HG02763 (cell line): ENCODE measurements around the gene KIAA1958.

Experiments
- ATAC-seq: cut with Tn5 transposase; IDR thresholded peaks from one replicate; pipeline ENCODE4 v1.9.1; 2021; ENCODE audit warnings: mild to moderate bottlenecking, moderate library complexity; ENCODE audit not compliant: unreplicated experiment

Gene KIAA1958, protein sequence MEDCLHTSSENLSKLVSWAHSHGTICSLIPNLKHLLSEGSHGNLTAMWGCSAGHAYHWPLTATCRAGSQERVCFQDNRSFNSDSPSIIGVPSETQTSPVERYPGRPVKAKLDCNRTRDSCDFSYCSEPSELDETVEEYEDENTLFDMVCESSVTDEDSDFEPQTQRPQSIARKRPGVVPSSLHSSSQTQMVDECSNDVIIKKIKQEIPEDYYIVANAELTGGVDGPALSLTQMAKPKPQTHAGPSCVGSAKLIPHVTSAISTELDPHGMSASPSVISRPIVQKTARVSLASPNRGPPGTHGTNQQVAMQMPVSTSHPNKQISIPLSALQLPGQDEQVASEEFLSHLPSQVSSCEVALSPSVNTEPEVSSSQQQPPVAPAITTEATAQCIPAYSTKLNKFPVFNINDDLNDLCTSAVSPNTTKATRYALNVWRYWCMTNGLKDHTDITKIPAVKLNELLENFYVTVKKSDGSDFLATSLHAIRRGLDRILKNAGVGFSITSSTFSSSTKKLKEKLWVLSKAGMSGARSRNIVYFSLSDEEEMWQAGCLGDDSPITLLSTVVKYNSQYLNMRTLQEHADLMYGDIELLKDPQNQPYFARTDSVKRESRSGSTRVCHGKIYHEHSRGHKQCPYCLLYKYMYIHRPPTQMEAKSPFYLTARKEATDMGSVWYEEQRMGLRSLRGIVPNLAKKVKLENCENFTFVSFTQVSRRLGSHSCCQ

DNA sequence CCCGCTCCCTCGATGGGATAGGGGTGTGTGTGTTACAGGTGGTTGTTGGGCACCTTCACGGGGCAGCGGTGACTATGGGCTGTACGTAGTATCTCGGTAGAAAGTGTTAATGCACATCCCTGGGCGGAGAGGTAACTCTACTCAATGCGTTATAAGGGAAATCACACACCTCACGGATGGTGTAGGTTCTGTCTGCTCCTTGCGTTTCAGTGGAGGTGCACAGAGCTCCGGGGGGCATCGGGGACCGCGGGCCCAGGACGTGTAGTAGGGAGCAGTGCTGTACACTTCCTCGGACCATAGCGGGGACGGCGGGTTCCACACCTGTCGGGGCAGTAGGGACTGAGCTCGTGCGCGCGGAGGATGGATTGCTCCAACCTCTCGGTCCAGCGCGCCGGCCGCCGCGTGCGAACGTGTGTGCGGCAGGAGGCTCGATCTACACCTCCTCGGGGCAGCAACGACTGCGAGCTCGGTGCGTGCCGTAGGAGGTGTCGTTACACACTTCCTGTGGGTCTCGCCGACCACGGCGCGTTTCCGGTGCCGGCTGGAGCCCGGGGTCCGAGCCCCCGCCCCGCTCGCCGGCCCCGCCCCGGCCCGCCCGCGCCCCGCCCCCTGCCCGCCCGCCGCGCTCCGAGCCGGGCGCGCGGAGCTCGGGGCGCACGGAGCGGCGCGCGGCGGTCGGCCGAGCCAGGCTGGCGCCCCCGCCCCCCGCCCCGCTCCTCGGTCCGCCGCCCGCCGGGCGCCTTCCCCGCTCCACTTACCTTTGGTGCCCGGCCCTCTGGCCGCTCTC is at the start of gene KIAA1958:
Gene KIAA1958 (plus strand): TSS at position 607 of the 787 bp plus-strand sequence. CDS start 87,254 bp downstream, outside the sequence.
- ATAC-seq = peak; percentile 92

DNA sequence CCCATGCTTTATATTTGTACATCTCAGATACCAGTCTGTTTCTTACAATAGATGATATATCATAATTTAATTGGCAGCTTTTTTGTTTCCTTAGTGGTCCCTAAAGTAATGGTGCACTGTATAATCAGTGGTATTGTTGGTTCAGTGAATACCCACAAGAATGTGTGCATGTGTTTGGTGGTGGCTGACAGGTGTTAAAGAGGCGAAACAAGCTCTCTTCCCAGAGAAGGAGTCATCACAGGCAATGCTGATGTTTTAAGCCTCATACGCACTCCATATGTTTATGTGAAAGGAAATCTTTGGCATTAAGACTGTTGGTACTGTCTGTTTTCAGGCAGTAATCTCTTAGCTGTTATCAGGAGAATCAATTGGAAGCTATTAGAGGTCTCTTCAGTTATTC is 49.2 kb upstream of the KIAA1958 start:
- no peak for ATAC-seq

DNA sequence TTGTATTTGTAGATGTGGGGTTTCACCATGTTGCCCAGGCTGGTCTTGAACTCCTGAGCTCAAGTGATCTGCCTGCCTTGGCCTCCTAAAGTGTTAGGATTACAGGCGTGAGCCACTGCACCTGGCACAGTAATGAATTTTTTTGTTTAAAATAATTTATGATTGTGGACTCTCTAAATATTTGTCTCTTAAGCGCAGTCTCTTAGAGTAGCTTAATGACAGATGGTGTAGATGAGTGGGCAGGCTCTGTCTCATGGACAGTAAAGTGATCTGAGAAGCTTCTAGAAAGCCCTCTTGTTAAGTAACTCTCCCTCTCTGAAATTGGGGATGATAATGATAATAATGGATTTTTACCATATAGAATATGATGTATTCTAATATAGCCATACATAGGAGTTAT is 47.5 kb upstream of the KIAA1958 start:
- no peak for ATAC-seq

DNA sequence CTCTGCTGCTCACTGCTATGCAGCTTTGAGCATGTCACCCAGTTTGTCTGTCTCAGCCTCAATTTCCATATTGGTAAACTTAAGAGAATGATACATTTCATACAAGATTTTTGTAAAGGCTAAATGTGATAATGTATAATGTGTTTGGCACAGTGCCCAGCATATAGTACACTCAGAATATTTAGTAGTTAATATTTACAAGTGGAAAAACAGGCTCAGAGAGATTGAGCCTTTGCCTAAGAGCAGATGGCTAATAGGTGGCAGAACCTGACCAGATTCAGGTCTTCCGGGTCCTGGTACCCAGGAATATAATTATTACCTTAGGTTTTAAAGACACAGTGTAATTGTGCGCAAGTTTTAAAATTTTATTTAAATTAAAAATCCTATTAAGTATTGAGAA is 46.8 kb upstream of the KIAA1958 start:
- no peak for ATAC-seq

DNA sequence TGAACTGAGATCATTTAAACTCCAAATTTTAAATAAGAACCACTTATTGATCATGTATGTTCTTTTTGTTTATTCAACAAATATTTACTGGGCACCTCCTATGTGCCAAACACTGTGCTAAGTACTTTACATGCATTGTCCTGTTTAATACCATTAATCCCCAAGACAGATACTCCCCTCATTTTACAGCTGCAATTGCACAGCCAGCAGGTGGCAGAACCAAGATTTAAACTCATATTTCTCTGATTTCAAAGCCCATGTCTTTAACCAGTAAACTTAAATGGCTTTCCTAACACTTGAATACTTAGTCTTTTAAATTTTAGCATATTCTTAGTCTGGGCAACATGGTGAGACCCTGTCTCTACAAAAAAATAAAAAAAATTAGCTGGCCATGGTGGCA is 43.4 kb upstream of the KIAA1958 start:
- ATAC-seq = no peak

DNA sequence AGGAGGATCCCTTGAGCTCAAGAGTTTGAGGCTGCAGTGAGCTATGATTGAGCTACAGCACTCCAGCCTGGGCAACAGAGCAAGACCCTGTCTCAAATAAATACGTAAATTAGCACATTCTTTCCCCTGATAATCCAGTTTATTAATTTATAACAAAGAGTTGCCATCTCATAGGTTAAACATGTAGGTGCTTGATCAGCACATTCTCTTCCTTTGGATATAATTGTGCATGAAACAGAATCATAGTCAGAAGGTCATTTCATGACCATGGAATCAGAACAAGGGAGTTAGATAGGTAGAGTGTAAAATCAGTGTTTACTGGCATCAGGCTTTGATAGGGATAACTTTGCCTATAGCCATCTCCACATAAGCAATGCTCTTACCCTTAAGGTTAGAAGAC is 43.0 kb upstream of the KIAA1958 start:
- no peak for ATAC-seq

DNA sequence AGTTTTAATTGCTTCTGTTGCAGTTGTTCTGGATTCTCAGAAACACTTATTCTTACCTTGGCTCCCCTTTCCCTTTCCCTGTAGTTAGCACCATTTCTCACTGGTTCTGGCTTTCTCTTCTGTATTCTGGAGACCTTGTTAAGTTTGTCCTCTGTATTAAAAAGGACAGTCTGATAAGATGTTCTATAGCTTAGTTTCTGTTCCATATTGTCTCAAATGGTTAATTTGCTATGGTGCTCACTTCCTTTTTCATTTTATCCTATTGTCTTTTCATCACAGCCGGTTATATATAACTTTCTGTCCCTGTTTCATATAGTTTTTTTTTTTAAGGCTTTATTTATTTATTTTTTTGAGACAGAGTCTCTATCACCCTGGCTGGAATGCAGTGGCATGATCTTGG is 41.4 kb upstream of the KIAA1958 start:
- ATAC-seq = no peak

DNA sequence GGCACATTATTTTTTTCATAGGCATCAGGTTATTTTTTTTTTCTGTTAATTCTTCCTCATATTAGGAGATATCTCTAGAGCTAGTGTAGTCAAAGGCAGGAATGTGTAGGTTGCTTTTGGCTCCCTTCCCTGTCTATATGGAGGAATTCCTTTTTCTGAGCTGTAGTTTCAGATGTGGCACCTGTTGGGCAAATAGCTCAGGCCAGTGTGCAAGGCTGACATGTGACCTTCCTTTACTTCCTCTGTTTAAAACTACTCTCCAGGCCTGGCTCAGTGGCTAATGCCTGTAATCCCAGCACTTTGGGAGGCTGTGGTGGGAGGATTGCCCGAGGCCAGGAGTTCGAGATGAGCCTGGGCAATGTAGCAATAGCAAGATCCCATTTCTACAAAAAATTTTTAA is 40.5 kb upstream of the KIAA1958 start:
- ATAC-seq = no peak

DNA sequence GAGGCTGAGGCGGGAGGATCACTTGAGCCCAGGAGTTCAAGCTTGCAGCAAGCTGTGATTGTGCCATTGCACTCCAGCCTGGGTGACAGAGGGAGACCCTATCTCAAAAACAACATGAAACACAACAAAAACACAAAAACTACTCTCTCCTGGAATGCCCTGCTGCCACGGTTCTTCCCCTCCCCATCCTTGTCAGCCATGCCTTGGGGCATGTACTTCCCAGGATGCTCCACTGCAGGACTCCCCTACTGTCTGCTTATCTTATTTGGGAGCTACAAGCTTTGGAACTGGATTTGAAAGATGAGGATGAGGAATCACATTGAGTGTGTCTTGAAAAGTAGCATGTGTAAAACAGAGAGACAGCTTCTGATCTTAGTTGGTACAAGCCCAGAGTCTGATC is 40.1 kb upstream of the KIAA1958 start:
- no peak for ATAC-seq

DNA sequence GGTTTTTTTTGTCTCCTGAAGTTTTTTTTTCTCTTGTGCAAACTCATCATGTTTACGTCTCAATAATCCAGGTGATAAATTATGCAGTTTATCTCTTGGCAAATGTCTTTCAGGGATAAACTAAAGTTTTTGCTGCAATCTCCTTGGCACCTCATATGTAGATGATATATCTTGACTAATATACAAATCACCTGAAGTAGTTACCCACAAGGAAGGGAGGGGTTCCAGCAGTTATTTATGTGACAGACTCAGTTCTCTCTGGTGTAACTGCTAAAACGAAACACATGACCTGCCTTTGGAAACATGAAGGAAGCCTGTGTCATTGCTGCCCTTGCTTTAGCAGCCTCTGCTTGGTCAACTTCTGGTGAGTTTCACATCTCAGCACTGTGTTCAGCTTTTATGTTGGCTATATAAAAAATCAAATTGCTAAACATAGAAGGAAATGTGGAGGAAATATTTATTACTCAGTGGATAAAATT is 39.3 kb upstream of the KIAA1958 start:
- no peak for ATAC-seq

DNA sequence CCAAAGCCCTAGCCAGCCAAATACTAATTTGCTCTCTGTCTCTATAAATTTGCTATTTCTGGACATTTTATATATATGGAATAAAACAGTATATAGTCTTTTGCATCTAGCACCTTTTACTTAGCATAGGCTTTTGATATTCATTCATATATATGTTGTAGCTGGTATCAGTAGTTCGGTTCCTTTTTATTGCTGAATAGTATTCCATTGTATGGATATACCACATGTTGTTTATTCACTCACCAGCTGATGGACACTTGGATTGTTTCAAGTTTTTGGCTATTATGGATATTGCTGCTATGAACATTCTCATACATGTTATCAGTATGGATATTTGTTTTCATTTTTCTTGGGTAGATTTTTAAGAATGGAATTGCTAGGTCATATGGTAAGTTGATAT is 23.8 kb upstream of the KIAA1958 start:
- no peak for ATAC-seq

DNA sequence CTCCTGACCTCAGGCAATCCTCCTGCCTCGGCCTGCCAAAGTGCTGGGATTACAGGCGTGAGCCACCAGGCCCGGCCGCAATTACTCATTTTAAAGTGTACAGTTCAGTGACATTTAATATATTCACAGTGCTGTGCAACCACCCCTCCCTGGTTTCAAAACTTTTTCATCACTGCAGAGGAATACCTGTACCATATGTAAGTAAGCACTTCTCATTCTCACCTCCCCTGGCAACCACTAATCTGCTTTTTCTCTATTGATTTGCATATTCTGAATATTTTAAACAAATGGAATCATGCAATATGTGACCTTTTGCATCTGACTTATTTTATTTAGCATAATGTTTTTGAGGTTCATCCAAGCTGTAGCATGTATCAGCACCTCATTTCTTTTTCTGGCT is 21.3 kb upstream of the KIAA1958 start:
- no peak for ATAC-seq

DNA sequence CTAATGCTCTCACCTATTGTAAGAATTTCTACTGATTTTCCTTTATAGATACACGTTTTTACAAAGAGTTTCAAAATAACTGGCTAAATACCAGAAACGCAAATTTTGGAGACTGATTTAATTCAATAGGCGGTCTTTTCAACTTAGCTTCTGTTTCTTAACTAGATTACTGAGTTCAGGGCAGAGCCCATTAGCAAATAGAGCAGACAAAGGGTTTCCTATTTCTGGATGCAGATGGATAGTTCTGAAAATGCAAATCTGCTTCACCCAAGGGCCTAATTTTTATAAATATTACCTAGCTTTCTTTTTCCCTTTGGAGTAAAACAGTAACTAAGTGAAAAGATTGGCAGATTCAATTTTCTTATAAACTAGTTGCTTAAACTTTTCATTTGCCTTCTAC is 13.6 kb upstream of the KIAA1958 start:
- no peak for ATAC-seq

DNA sequence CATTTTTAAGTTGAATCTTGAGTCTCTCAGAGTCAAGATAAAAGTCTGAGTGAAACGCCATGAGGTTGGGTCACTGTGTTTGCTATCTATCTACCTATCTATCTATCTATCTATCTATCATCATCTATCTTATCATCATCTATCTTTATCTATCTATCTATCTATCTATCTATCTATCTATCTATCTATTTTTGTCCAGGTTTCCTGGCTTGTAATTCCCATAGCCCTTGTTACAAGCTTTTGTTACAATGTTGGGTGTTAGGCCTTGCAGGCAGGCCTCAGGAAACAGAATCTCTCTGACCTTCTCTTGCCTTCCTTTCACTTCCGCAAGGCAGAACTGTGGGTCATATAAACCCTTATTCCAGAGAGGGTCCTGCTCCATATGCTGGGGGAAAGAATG is 12.6 kb upstream of the KIAA1958 start:
- no peak for ATAC-seq

DNA sequence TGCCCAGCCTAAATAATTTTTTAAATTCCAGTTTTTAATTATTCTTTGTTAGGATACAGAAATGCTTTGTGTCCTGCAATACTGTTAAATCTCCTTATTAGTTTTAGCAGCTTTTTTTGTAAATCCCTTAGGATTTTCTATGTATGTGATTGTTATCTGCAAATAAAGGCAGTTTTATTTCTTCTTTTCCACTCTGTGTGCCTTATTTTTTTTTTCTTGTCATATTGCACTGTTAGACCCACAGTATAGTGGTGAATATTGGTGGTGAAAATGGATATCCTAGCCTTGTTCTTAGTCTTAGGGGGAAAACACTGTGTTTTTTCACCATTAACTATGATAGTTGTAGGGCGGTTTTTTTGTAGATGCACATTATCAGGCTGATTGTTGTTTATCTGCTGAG is 11.3 kb upstream of the KIAA1958 start:
- no peak for ATAC-seq

DNA sequence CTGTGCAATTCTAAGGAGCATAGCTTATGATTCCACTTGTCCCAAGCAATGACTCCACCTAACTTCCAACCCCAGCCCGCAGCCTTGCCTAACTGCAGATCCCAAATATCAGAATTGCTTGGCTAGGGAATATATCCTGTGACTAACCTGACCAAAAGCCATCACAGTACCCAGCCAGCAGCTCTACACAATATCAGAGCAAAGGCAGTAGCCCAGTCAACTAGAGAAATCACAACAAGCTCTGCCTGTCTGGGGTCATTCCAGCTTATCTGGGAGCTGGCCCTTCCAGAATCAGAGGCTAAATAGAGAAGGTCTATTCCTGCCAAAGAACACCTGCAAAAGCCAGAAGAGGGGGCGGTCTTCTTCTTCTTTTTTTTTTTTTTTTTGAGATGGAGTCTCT is 9.3 kb upstream of the KIAA1958 start:
- no peak for ATAC-seq

DNA sequence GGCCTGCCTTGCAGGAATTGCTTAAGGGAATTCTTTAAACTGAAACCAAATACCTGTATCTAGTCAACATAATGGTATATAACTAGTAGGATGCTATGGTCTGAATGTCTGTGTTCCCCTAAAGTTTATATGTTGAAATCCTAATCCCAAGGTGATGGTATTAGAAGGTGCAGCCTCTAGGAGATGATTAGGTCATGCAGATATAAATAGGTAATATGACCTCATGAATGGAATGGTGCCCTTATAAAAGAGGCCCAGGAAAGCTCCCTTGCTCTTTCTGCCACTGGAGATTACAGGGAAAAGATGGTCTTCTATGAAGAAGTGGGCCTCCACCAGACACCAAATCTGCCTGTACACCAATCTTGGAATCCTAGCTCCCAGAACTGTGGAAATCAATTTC is 7.4 kb upstream of the KIAA1958 start:
- ATAC-seq = no peak

DNA sequence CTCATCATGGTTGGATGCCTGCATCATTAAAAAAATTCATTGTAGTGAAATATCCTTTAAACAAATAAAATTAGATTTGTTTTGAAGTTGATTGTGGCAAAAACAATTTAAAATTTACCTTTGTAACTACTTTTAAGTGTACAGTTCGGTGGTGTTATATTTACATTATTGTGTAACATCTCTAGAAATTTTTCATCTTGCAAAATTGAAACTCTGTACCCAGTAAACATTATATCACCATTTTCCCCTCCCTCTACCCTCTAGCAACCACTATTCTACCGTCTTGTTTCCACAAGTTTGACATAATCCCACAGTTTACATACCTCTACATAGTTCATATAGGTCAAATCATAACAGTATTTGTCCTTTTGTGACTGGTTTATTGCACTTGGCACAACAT is 2.0 kb upstream of the KIAA1958 start:
- ATAC-seq = no peak

DNA sequence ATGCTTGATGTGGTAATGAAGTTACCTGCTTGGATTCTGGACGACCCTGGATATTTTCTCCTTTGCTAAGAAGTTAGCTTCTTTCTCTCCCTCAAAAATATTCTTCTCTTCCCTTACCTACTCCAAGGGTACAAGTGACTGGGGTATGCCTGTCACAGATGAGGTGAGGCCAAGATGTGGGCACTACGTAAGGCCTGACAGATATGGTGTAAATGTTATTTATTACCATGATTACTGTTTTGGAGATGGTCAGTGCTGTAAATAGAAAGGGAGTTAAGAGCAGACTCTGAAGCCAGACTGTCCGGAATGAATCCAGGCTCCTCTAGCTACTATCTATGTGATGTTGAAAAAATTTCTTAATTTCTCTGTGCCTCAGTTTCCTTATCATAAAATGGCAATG is 1.1 kb upstream of the KIAA1958 start:
- ATAC-seq = no peak

DNA sequence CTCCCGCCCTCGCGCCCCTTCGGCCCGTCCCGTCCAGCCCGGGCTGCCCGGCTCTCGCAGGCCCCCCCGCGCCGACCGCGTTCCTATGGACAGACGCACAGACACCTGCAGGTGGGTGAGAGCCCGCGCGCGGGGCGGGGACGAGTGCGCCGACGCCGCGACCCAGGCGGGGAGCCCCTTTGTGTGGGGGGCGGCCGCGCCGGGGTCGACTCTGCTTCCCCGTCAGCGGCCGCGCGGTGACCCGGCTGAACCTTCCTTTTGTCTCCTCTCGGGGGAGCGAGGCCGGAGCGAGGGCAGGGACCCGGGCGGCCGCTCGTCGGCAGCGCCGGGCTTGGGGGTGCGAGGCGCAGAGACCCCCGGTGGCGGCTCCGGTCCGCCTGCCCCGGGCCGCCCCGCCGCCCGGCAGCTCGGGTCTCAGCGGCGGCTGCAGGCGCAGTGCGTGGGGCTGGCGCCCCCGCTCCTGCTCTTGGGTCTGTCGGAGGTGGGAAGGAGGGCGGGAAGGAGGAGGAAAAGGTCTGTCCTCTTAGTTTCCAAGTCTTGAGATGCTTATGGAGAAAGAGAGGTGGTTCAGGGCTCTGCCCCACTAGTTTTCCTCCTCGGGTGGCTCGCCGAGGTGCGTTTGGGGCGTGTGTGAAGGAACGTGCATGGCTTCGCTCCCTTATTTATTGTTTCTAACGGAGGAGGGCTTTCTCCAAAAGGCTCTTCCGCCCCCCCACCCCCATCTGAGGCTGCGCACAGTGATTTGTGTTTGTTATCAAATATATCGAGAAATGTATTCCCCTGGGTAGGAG is 576 bp downstream of the KIAA1958 start:
- peak; percentile 39 for ATAC-seq
